B cell (primary cell): ENCODE data around the gene TMEM238. TPM values are rescaled to one million over a fixed set of nuclear protein-coding genes. Genes with fewer than 3 reads are reported as not detected.
A peak's percentile ranks its signal among the peaks of the same experiment; 100 is the strongest.

Experiments
- ATAC-seq: fragments of 200-7000 bp; cut with Tn5 transposase; one replicate; pipeline ENCODE4 v1.10.0; 2021; ENCODE audit warnings: low read depth, mild to moderate bottlenecking, moderate number of reproducible peaks, moderate library complexity
- CTCF ChIA-PET: fragments of 350-600 bp; sonication (Branson Sonifier 250); formaldehyde crosslinking; loops from one replicate; lab custom pipeline; 2021; ENCODE audit warnings: antibody characterized with exemption, inconsistent platforms; lab: Charles Lee
- POLR2A ChIA-PET: fragments of 350-600 bp; sonication (Branson Sonifier 250); formaldehyde crosslinking; loops from one replicate; lab custom pipeline; 2021; ENCODE audit warnings: antibody characterized with exemption; lab: Charles Lee
- DNase-seq: peaks from one replicate; pipeline ENCODE4 v3.0.0; 2013
- H2AFZ ChIP-seq: 2 replicates; pipeline ENCODE4 v1.6.1; 2012; ENCODE audit warnings: mild to moderate bottlenecking, low read depth, low read length; ENCODE audit not compliant: insufficient read depth, poor library complexity, severe bottlenecking
- H3K27ac ChIP-seq, 2 donors: 1 replicate in 1 of 2; 2 replicates in 1 of 2; pipeline ENCODE4 v1.5.1; 2012 to 2013; ENCODE audit warnings: low read length in 2 of 2, mild to moderate bottlenecking in 2 of 2, moderate library complexity in 1 of 2
- H3K27me3 ChIP-seq, 4 experiments: fragments of 200-600 bp in 1 of 4; sonication (generic) in 1 of 4; replicated peaks in 1 of 4; 1 replicate in 2 of 4; 2 replicates in 2 of 4; pipeline versions ENCODE4 v1.6.1 to v1.7.0; 2013 to 2016; ENCODE audit warnings: low read length in 3 of 4, mild to moderate bottlenecking in 2 of 4, mixed read lengths in 1 of 4, moderate library complexity in 1 of 4; ENCODE audit not compliant: insufficient read depth in 4 of 4, control insufficient read depth in 3 of 4; ENCODE audit errors: control extremely low read depth in 1 of 4
- H3K36me3 ChIP-seq, 2 experiments: replicated peaks in 1 of 2; 1 replicate in 1 of 2; 2 replicates in 1 of 2; pipeline versions ENCODE4 v1.6.1 to v1.7.1; 2013; ENCODE audit warnings: low read length in 1 of 2; ENCODE audit not compliant: insufficient read depth in 2 of 2, control insufficient read depth in 1 of 2; ENCODE audit errors: control extremely low read depth in 1 of 2, extremely low read depth in 1 of 2
- H3K4me1 ChIP-seq, 2 donors: fragments of 200-600 bp in 1 of 2; sonication (generic) in 1 of 2; 1 replicate in 1 of 2; 2 replicates in 1 of 2; pipeline versions ENCODE4 v1.5.1 to v1.6.1; 2013 to 2017; ENCODE audit warnings: low read length in 2 of 2; ENCODE audit not compliant: control insufficient read depth in 2 of 2, insufficient read depth in 2 of 2
- H3K4me2 ChIP-seq: replicated peaks from 2 replicates; pipeline ENCODE3; 2012; ENCODE audit warnings: mild to moderate bottlenecking, low read depth, low read length; ENCODE audit not compliant: poor library complexity, severe bottlenecking
- H3K4me3 ChIP-seq, 5 experiments: fragments of 200-600 bp in 1 of 5; sonication (generic) in 1 of 5; 1 replicate in 3 of 5; 2 replicates in 2 of 5; pipeline versions ENCODE4 v1.5.1 to v1.7.0; 2011 to 2016; ENCODE audit warnings: low read length in 4 of 5, mild to moderate bottlenecking in 4 of 5, low read depth in 2 of 5, control low read depth in 1 of 5, moderate library complexity in 1 of 5; ENCODE audit not compliant: insufficient read depth in 1 of 5; ENCODE audit errors: control extremely low read depth in 1 of 5, extremely low read depth in 1 of 5
- H3K79me2 ChIP-seq: fragments of 200-600 bp; sonication (generic); one replicate; pipeline ENCODE4 v1.6.0; 2016; ENCODE audit warnings: low read length; ENCODE audit not compliant: control insufficient read depth, insufficient read depth
- H3K9ac ChIP-seq: fragments of 200-600 bp; sonication (generic); 2 replicates; pipeline ENCODE4 v1.6.1; 2017; ENCODE audit warnings: mild to moderate bottlenecking, low read length, moderate library complexity
- H3K9me3 ChIP-seq, 3 donors: one replicate each; pipeline versions ENCODE4 v1.6.1 to v1.7.1; 2013; ENCODE audit warnings: low read length in 2 of 3; ENCODE audit not compliant: control insufficient read depth in 2 of 3, insufficient read depth in 1 of 3; ENCODE audit errors: control extremely low read depth in 1 of 3
- H4K20me1 ChIP-seq: 2 replicates; pipeline ENCODE4 v1.6.0; 2012; ENCODE audit warnings: mild to moderate bottlenecking, low read length; ENCODE audit not compliant: insufficient read depth, control insufficient read depth, poor library complexity, severe bottlenecking
- H3K27ac Mint-ChIP-seq: one replicate; pipeline ENCODE4 v1.8.0; 2021; ENCODE audit warnings: mixed read lengths
- H3K27me3 Mint-ChIP-seq: one replicate; pipeline ENCODE4 v1.8.0; 2021; ENCODE audit warnings: mixed read lengths
- H3K4me1 Mint-ChIP-seq: one replicate; pipeline ENCODE4 v1.8.0; 2021; ENCODE audit warnings: mixed read lengths
- H3K4me3 Mint-ChIP-seq: one replicate; pipeline ENCODE4 v1.8.0; 2021; ENCODE audit warnings: mixed read lengths
- H3K9me3 Mint-ChIP-seq: one replicate; pipeline ENCODE4 v1.8.0; 2022; ENCODE audit warnings: mixed read lengths; ENCODE audit not compliant: insufficient read depth
- CTCF ChIP-seq: fragments of 200-600 bp; IDR thresholded peaks from one replicate; pipeline ENCODE4 v1.8.0; 2022; ENCODE audit warnings: antibody characterized with exemption, mild to moderate bottlenecking
- EZH2 ChIP-seq: IDR thresholded peaks from 2 replicates; pipeline ENCODE4 v1.6.1; 2012; ENCODE audit warnings: borderline replicate concordance, low read depth, mild to moderate bottlenecking, moderate library complexity, low read length; ENCODE audit not compliant: insufficient read depth, poor library complexity, severe bottlenecking
- WGBS: methylation state at CpG from one replicate; pipeline ENCODE4 v1.1.5; 2013; ENCODE audit warnings: missing lambda C conversion rate; ENCODE audit not compliant: insufficient coverage; 5-methylcytosine and 5-hydroxymethylcytosine counted together
- intact Hi-C: fragments of 100-400 bp; cut with micrococcal nuclease; formaldehyde crosslinking; loops from one replicate; pipeline ENCODE4 v1.10.0; 2022
- polyA plus RNA-seq: library from polyadenylated mRNA; depleted of rRNA; stranded (reverse); fragments of >200 nt; gene quantifications from 2 replicates; pipeline ENCODE4 v1.2.3, GENCODE V29; 2012
- total RNA-seq, 2 donors: library from RNA; stranded (reverse); fragments of 120-200 nt in 1 of 2; gene quantifications; 1 replicate in 1 of 2; 2 replicates in 1 of 2; pipeline versions ENCODE4 v1.2.3 to v1.2.4, GENCODE V29; 2013 to 2022

Gene TMEM238
- total and polyA plus RNA-seq, 2 donors (not counting 1 experiment from before 2014, with no cell fraction given): 0.76 to 4.7 TPM

GRCh38 chr19:55406826-55407549 lies 22.9 kb upstream of the TMEM238 start:
- Mint-ChIP-seq H3K4me1 (peaks cover 32% of the 10 kb centered on the region), H3K27ac (peak overlapping the region; percentile 88), H3K9me3 (peaks cover 6% of the 10 kb centered on the region), H3K4me3 (peak overlapping the region; percentile 98), H3K27me3 (no peaks in the 10 kb centered on the region)
- TF ChIP-seq CTCF (no peak), EZH2 (no peak)
- Histone ChIP-seq H3K4me3 (peak overlapping the region; percentile 32 to 89 (median 77)), H3K9me3 (peaks cover 0 to 20% (median 3%) of the 10 kb centered on the region in 3 donors), H3K4me1 (peaks cover 11 to 25% of the 10 kb centered on the region in 2 donors), H3K36me3 (peaks cover 0 to 39% of the 10 kb centered on the region in 2 experiments), H3K9ac (peak overlapping the region; percentile 79), H3K79me2 (peaks cover 25% of the 10 kb centered on the region), H2AFZ (peak overlapping the region; percentile 72), H3K27ac (peak overlapping the region; percentile 99 to 100), H3K4me2 (peak overlapping the region; percentile 90), H4K20me1 (peaks cover 7% of the 10 kb centered on the region), H3K27me3 (no peaks in the 10 kb centered on the region)
- DNase-seq: no peak
- ATAC-seq: no peak
- intact Hi-C loops: loop anchor here (5.0 kb wide), 4 partner anchors 55 to 235 kb away; partner anchors contain the start of genes C19orf85, FIZ1, ISOC2 and ZNF580
- ChIA-PET POLR2A (interaction anchor here (0.7 to 2.3 kb wide), 12 partner anchors 14 to 289 kb away, joined by 3 to 21 read pairs (median 8); partner anchors contain the start of genes KMT5C, PPP1R12C, PPP6R1 and TMEM238), CTCF (interaction anchor here (1.0 kb wide), 1 partner anchor 9 kb away, joined by 3 read pairs; no protein-coding TSS in a partner anchor)
- 12% methylated on average over 32 of the region's 35 CpGs for WGBS
